Esophagus (tissue), 2 donors: Measurements from ENCODE around the gene GGCX. TPM values are rescaled to one million over a fixed set of nuclear protein-coding genes. Genes with fewer than 3 reads are reported as not detected.

Experiments
- H3K27ac ChIP-seq, 2 donors: one replicate each; pipeline ENCODE4 v1.5.1; 2013; ENCODE audit warnings: low read depth in 2 of 2, mild to moderate bottlenecking in 2 of 2, inconsistent platforms in 1 of 2, low read length in 1 of 2, moderate library complexity in 1 of 2
- H3K27me3 ChIP-seq, 2 donors: one replicate each; pipeline ENCODE4 v1.6.1; 2013; ENCODE audit warnings: low read length in 2 of 2, control low read depth in 1 of 2, mild to moderate bottlenecking in 1 of 2; ENCODE audit not compliant: insufficient read depth in 2 of 2, control insufficient read depth in 1 of 2
- H3K36me3 ChIP-seq, 2 donors: one replicate each; pipeline ENCODE4 v1.6.1; 2013; ENCODE audit warnings: low read length in 1 of 2; ENCODE audit not compliant: control insufficient read depth in 2 of 2, insufficient read depth in 2 of 2
- H3K4me1 ChIP-seq, 2 donors: one replicate each; pipeline ENCODE4 v1.6.1; 2013; ENCODE audit warnings: low read length in 1 of 2; ENCODE audit not compliant: control insufficient read depth in 2 of 2, insufficient read depth in 2 of 2
- H3K4me3 ChIP-seq, 2 donors: one replicate each; pipeline ENCODE4 v1.5.1; 2013; ENCODE audit warnings: low read length in 2 of 2, mild to moderate bottlenecking in 2 of 2, low read depth in 1 of 2, moderate library complexity in 1 of 2
- H3K9me3 ChIP-seq, 2 donors: one replicate each; pipeline ENCODE4 v1.6.1; 2013; ENCODE audit warnings: mild to moderate bottlenecking in 2 of 2, low read depth in 1 of 2, low read length in 1 of 2, moderate library complexity in 1 of 2; ENCODE audit not compliant: control insufficient read depth in 2 of 2, insufficient read depth in 1 of 2
- WGBS, 2 donors: extraction: QIAGEN DNeasy Blood & Tissue Kit; methylation state at CpG; one replicate each; pipeline ENCODE4 v1.1.7; 2013; 5-methylcytosine and 5-hydroxymethylcytosine counted together
- polyA plus RNA-seq, 2 donors: library from polyadenylated mRNA; stranded (reverse); fragments of 200-250 nt; gene quantifications; one replicate each; pipeline ENCODE4 v1.2.3, GENCODE V29; 2013
- donor health status: healthy with polysubstance abuse.
- donor health status: Bipolar disorder and iron deficiency.

GGCX gene
- polyA plus RNA-seq, 2 donors = 10.2 to 18.1 TPM

DNA sequence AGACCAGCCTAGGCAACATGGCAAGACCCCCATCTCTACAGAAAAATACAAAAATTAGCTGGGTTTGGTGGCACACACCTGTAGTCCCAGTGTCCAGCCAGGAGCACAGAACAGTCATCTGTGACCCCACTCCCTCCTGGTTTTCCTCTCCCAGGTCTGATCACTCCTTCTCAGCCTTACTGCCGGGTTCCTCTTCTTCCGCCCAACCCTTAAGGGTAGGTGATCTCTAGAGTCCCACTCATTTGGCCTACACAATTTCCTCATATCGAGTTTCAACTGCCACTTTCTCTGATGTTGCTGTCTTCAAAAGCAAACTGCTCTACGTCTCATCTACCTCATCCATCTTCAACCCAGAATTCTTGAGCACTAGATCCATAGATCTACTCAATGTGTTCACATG lies 35.7 kb downstream of the GGCX start:
- no peaks in the 10 kb centered on the region for H3K9me3 ChIP-seq
- H3K36me3 ChIP-seq = no peaks in the 10 kb centered on the region
- H3K4me3 ChIP-seq = no peak overlapping the region
- no peaks in the 10 kb centered on the region for H3K27me3 ChIP-seq
- no peaks in the 10 kb centered on the region for H3K4me1 ChIP-seq
- H3K27ac ChIP-seq = no peak overlapping the region
- 83 to 87% methylated on average over 4 of the region's 4 CpGs for WGBS, 2 donors

GRCh38 chr2:85525029-85525428 lies 36.3 kb downstream of the GGCX start:
- H3K27ac ChIP-seq = peak overlapping the region in 1 of 2 donors; percentile 52
- no peaks in the 10 kb centered on the region for H3K9me3 ChIP-seq
- WGBS, 2 donors = 75 to 79% methylated on average over 5 of the region's 5 CpGs
- no peak overlapping the region for H3K4me3 ChIP-seq
- H3K36me3 ChIP-seq = no peaks in the 10 kb centered on the region
- H3K27me3 ChIP-seq = no peaks in the 10 kb centered on the region
- no peaks in the 10 kb centered on the region for H3K4me1 ChIP-seq

DNA sequence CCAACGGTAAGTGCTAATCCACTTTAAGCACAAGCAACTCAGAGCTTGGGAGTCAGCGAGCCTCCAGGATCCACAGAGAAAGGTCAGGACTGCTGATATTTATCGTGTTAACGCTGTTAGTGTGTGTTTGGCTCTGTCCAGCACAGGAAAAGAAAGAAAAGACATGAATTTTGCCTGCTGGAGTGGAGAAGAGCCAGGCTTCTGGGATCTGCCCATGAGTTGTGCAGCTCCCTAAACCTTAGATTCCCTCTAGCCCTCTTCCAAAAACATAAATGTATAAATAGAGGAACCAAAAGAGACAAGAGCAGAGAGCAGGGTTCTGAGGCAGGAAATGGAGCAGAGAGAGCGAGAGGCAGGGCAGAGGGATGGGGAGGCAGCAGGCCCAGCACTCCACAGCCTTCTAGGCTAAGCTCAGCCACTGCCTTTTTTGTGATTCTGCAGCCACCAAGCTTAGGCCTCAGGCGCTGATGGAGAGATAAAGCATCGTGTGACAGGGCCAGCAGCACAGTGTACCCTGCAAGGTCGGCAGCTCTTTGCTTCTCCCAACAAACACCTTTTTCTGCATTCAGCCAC lies 36.9 kb downstream of the GGCX start:
- H3K4me3 ChIP-seq = no peak overlapping the region
- H3K4me1 ChIP-seq = no peaks in the 10 kb centered on the region
- no peaks in the 10 kb centered on the region for H3K9me3 ChIP-seq
- no peaks in the 10 kb centered on the region for H3K27me3 ChIP-seq
- peak overlapping the region in 1 of 2 donors; percentile 36 for H3K27ac ChIP-seq
- WGBS, 2 donors = 37 to 45% methylated on average over 8 of the region's 8 CpGs
- no peaks in the 10 kb centered on the region for H3K36me3 ChIP-seq

DNA sequence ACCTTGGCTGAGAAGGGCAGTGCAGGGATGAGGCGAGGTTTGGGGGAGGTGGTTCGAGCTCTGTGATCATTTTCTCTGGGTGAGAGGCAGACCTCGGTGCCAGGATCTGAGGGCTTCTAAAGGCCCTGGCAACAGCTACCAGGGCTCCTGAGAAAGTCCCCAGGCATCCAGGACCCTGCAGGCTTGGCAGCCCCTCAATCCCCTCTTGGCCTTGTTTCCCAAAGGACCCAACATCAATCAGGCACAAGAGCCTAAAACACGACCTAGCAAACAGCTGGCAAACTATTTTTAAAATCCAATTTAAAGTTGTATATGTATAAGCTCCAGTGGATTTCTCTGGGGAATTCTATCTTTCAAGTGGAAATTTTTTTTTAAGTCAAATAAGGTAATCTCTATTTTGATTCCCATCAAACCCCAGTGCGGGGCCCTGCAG lies 37.4 kb downstream of the GGCX start:
- Histone ChIP-seq H3K4me1 (no peaks in the 10 kb centered on the region), H3K27me3 (no peaks in the 10 kb centered on the region), H3K36me3 (no peaks in the 10 kb centered on the region), H3K9me3 (no peaks in the 10 kb centered on the region), H3K27ac (peak overlapping the region in 1 of 2 donors; percentile 47), H3K4me3 (no peak overlapping the region)
- WGBS, 2 donors = 57 to 59% methylated on average over 5 of the region's 5 CpGs

DNA sequence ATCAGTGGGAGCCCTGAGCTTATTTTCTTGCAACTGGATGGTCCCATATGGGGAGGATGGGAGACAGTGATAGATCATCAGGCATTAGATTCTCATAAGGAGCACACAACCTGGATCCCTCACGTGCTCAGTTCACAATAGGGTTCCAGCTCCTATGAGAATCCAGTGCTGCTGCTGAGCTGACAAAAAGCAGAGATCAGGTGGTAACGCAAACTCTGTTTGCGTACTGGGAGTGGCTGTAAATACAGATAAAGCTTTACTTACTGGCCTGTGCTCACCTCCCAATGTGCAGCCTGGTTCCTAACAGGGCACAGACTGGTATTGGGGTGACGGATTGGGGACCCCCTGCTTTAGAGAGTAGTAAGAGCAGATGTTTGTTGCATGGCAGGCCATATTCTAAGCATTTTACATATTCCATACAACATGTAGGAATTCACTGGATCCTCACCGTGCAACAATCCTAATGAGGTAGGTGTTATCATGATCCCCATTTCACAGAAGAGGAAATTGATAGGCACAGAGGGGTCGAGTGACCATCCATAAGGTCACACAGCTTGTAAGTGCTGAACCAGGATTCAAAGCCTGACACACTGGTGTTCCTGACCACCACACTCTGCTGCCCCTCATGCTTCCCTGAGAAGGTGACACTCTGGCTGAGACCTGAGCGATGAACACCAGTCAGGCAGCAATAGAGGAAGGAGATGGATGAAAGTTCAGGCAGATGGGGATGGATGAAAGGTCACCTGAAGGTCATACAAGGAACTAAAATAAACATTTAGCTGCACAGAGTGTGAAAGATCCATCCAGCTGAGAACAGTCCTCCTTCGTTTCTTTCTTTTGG lies 38.0 kb downstream of the GGCX start:
- no peaks in the 10 kb centered on the region for H3K9me3 ChIP-seq
- H3K4me1 ChIP-seq = no peaks in the 10 kb centered on the region
- H3K27me3 ChIP-seq = no peaks in the 10 kb centered on the region
- WGBS, 2 donors = 69 to 70% methylated on average over 8 of the region's 8 CpGs
- peak overlapping the region in 1 of 2 donors; percentile 19 for H3K27ac ChIP-seq
- H3K36me3 ChIP-seq = no peaks in the 10 kb centered on the region
- no peak overlapping the region for H3K4me3 ChIP-seq

DNA sequence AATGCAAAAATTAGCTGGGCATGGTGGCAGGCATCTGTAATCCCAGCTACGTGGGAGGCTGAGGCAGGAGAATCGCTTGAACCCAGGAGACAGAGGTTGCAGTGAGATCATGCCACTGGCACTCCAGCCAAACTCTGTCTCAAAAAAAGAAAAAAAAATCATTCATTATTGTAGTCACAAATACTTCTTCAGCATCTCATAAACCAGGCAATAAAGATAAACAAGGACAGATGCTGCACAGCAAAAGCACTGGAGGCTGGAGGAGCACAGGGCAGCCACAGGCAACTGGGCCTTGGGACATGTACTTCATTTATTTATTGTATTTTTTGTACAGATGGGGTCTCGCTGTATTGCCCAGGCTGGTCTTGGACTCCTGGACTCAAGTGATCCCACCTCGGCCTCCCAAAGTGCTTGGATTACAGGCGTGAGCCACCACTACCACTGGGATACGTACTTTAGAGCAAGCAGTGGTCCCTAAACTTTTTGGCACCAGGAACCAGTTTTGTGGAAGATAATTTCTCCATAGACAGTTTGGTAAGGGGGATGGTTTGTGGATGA lies 39.1 kb downstream of the GGCX start:
- H3K36me3 ChIP-seq = no peaks in the 10 kb centered on the region
- H3K4me3 ChIP-seq = no peak overlapping the region
- peaks cover 0 to 1% of the 10 kb centered on the region in 2 donors for H3K4me1 ChIP-seq
- H3K9me3 ChIP-seq = no peaks in the 10 kb centered on the region
- no peaks in the 10 kb centered on the region for H3K27me3 ChIP-seq
- 92 to 94% methylated on average over 6 of the region's 6 CpGs for WGBS, 2 donors
- no peak overlapping the region for H3K27ac ChIP-seq

GRCh38 chr2:85516653-85517389 lies 44.5 kb downstream of the GGCX start:
- Histone ChIP-seq H3K36me3 (no peaks in the 10 kb centered on the region), H3K27me3 (no peaks in the 10 kb centered on the region), H3K27ac (peak overlapping the region; percentile 20 to 66), H3K9me3 (no peaks in the 10 kb centered on the region), H3K4me3 (no peak overlapping the region), H3K4me1 (peaks cover 0 to 5% of the 10 kb centered on the region in 2 donors)
- 36 to 43% methylated on average over 8 of the region's 8 CpGs for whole genome bisulfite sequencing, 2 donors

- no peaks in the 10 kb centered on the region for H3K36me3 ChIP-seq
- 74 to 78% methylated on average over 6 of the region's 6 CpGs for WGBS, 2 donors
- H3K27me3 ChIP-seq = no peaks in the 10 kb centered on the region
Observed at GRCh38 chr2:85514323-85514722, 47.0 kb downstream of the GGCX start.

DNA sequence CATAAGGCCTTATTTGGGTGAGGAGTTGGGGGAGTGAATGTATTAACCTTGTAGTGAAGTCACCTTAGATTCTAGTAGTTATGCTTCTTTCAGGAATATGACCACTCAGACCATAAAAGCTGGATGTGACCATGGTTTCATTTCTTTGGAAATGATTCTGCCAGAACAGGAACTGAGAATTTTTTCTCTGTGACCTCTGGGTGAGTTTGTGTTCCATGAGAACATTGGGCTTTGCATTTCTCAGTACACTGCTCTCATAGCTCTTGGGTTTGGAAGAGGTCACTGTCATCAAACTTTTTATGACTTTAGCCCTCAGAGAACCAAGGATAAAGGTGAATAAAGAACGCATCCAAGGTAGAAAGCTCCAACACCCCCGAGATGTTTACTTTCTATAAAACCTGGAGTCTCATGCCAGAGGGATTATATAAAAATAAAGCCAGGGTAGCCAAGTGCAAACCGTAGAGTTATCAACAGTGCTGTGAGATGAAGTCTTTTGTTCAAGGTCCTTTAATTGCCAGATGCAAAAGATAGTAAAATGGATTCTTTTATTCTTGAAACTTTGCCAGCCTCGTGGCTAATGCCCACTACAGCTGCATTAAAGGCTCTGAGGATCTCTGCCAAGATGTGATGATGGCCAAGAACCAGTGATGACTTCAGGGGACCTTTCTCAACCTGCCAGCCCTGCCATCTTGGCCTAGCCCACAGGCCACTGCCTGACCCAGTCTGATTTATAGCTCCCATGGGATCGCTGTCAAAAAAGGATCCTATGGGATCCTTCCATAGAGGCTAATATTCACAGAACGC lies 50.1 kb downstream of the GGCX start:
- H3K9me3 ChIP-seq = no peaks in the 10 kb centered on the region
- H3K27ac ChIP-seq = no peak overlapping the region
- H3K4me1 ChIP-seq = peaks cover 0 to 2% of the 10 kb centered on the region in 2 donors
- 48 to 53% methylated on average over 6 of the region's 6 CpGs for WGBS, 2 donors
- no peak overlapping the region for H3K4me3 ChIP-seq
- no peaks in the 10 kb centered on the region for H3K27me3 ChIP-seq
- no peaks in the 10 kb centered on the region for H3K36me3 ChIP-seq

More at GRCh38 chr2:85514323-85514722, 47.0 kb downstream of the GGCX start:
- Histone ChIP-seq H3K4me1 (peaks cover 0 to 5% of the 10 kb centered on the region in 2 donors), H3K27ac (no peak overlapping the region), H3K4me3 (no peak overlapping the region), H3K9me3 (no peaks in the 10 kb centered on the region)
